DOHH2 (cell line): ENCODE results near the gene TCFL5.

Experiments
- EZH2phosphoT487 ChIP-seq: fragments of 200-600 bp; sonication (generic); IDR thresholded peaks from 2 replicates; pipeline ENCODE4 v1.6.1; 2017; ENCODE audit warnings: borderline replicate concordance, mild to moderate bottlenecking, antibody characterized with exemption, low read length, moderate library complexity, mixed read lengths
- TF ChIP-seq, protein P1 (sequence below): fragments of 200-600 bp; sonication (generic); IDR thresholded peaks from one replicate; pipeline ENCODE4 v1.5.1; 2014; ENCODE audit warnings: antibody characterized with exemption, mild to moderate bottlenecking, low read depth, low read length; ENCODE audit not compliant: poor library complexity, severe bottlenecking

DNA sequence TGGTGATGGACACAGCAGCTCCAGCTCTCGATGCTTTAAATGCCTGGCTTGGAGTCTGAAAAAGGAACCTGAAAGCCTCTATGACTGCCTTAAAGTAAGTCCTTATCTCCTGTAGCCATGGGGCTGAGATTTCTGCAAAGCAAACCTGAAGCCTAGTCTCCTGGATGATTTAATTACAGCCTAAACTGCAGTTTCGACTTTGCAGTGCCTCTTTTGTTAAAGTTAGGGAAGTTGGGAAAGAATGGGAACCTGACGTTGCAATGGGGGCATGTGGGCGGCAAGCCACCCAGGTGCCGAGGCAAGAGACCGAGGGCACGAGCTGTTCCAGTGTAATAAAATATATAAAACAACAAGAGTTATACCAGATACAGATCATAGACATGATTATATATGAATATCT lies 11.7 kb upstream of the TCFL5 start:
- TF ChIP-seq, protein P1, sequence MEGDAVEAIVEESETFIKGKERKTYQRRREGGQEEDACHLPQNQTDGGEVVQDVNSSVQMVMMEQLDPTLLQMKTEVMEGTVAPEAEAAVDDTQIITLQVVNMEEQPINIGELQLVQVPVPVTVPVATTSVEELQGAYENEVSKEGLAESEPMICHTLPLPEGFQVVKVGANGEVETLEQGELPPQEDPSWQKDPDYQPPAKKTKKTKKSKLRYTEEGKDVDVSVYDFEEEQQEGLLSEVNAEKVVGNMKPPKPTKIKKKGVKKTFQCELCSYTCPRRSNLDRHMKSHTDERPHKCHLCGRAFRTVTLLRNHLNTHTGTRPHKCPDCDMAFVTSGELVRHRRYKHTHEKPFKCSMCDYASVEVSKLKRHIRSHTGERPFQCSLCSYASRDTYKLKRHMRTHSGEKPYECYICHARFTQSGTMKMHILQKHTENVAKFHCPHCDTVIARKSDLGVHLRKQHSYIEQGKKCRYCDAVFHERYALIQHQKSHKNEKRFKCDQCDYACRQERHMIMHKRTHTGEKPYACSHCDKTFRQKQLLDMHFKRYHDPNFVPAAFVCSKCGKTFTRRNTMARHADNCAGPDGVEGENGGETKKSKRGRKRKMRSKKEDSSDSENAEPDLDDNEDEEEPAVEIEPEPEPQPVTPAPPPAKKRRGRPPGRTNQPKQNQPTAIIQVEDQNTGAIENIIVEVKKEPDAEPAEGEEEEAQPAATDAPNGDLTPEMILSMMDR = no peak
- no peak for TF ChIP-seq EZH2phosphoT487
